Smooth muscle cell (in vitro differentiated cells): ENCODE measurements around the gene GIPR. TPM values are rescaled to one million over a fixed set of nuclear protein-coding genes. Genes with fewer than 3 reads are reported as not detected.

Experiments used
- DNase-seq: peaks from one replicate; lab custom pipeline; 2025; ENCODE audit not compliant: unreplicated experiment; lab: John Stamatoyannopoulos, UW
- H2AFZ ChIP-seq: fragments of 200-600 bp; sonication (generic); 2 replicates; pipeline ENCODE4 v1.6.0; 2016; ENCODE audit warnings: antibody characterized with exemption, low read depth, mild to moderate bottlenecking
- H3F3A ChIP-seq: fragments of 200-600 bp; sonication (generic); 2 replicates; pipeline ENCODE4 v1.6.0; 2017; ENCODE audit warnings: antibody characterized with exemption, low read depth
- H3K27ac ChIP-seq: fragments of 200-600 bp; sonication (generic); 2 replicates; pipeline ENCODE4 v1.5.1; 2016; ENCODE audit warnings: low read depth, mild to moderate bottlenecking
- H3K27me3 ChIP-seq: fragments of 200-600 bp; sonication (generic); 2 replicates; pipeline ENCODE4 v1.6.1; 2016; ENCODE audit warnings: low read depth, mild to moderate bottlenecking
- H3K36me3 ChIP-seq: fragments of 200-600 bp; sonication (generic); 2 replicates; pipeline ENCODE4 v1.5.1; 2016; ENCODE audit warnings: low read depth
- H3K4me1 ChIP-seq: fragments of 200-600 bp; sonication (generic); 2 replicates; pipeline ENCODE4 v1.5.1; 2016; ENCODE audit warnings: low read depth
- H3K4me2 ChIP-seq: fragments of 200-600 bp; sonication (generic); 2 replicates; pipeline ENCODE4 v1.6.0; 2016; ENCODE audit warnings: mild to moderate bottlenecking
- H3K4me3 ChIP-seq: fragments of 200-600 bp; sonication (generic); 2 replicates; pipeline ENCODE4 v1.5.1; 2016; ENCODE audit warnings: mild to moderate bottlenecking
- H3K79me2 ChIP-seq: fragments of 200-600 bp; sonication (generic); 2 replicates; pipeline ENCODE4 v1.6.0; 2016; ENCODE audit warnings: low read depth, mild to moderate bottlenecking
- H3K9ac ChIP-seq: fragments of 200-600 bp; sonication (generic); 2 replicates; pipeline ENCODE4 v1.6.0; 2016; ENCODE audit warnings: low read depth
- H3K9me3 ChIP-seq: fragments of 200-600 bp; sonication (generic); replicated peaks from 2 replicates; pipeline ENCODE4 v1.5.1; 2016; ENCODE audit warnings: low read depth
- H4K20me1 ChIP-seq: fragments of 200-600 bp; sonication (generic); 2 replicates; pipeline ENCODE4 v1.6.0; 2016; ENCODE audit warnings: low read depth
- CTCF ChIP-seq: fragments of 200-600 bp; sonication (generic); IDR thresholded peaks from 2 replicates; pipeline ENCODE4 v1.5.1; 2017; ENCODE audit warnings: borderline replicate concordance, mild to moderate bottlenecking, antibody characterized with exemption; ENCODE audit not compliant: insufficient read depth, poor library complexity, severe bottlenecking
- WGBS: methylation state at CpG from one replicate; pipeline ENCODE4 v1.1.7; 2016; ENCODE audit warnings: low lambda C conversion rate; 5-methylcytosine and 5-hydroxymethylcytosine counted together
- polyA plus RNA-seq: library from polyadenylated mRNA; unstranded; fragments of >200 nt; fragmentation: Nextera tagmentation; extraction: Ambion mirVana; gene quantifications from 2 replicates; pipeline ENCODE4 v1.2.1, GENCODE V29; 2016
- total RNA-seq: library from RNA; depleted of rRNA; stranded (reverse); fragments of >200 nt; gene quantifications from 2 replicates; pipeline ENCODE4 v1.2.3, GENCODE V29; 2014

The GIPR gene
- total and polyA plus RNA-seq, 2 experiments from 2014 or later, result 0.99 to 2.4 TPM

GRCh38 chr19:45713141-45713540 is 45.1 kb downstream of the GIPR start:
- 97% methylated on average over 15 of the region's 15 CpGs for WGBS

GRCh38 chr19:45715139-45715538 is 47.1 kb downstream of the GIPR start:
- Histone ChIP-seq H3K27ac (no peak overlapping the region), H3K27me3 (no peaks in the 10 kb centered on the region), H3K4me2 (no peak overlapping the region), H3K9ac (no peak overlapping the region), H3F3A (no peaks in the 10 kb centered on the region), H4K20me1 (no peaks in the 10 kb centered on the region), H3K4me3 (no peak overlapping the region), H3K4me1 (no peaks in the 10 kb centered on the region), H3K36me3 (no peaks in the 10 kb centered on the region), H3K9me3 (no peaks in the 10 kb centered on the region), H2AFZ (no peak overlapping the region), H3K79me2 (peaks cover 69% of the 10 kb centered on the region)
- 76% methylated on average over 3 of the region's 3 CpGs for WGBS
- TF ChIP-seq CTCF, result no peak
- DNase-seq, result no peak

More at GRCh38 chr19:45713141-45713540, 45.1 kb downstream of the GIPR start:
- no peaks in the 10 kb centered on the region for H3F3A ChIP-seq
- no peaks in the 10 kb centered on the region for H3K27me3 ChIP-seq
- no peaks in the 10 kb centered on the region for H3K9me3 ChIP-seq
- no peaks in the 10 kb centered on the region for H4K20me1 ChIP-seq
- H3K79me2 ChIP-seq, result peaks cover 62% of the 10 kb centered on the region
- no peak overlapping the region for H3K27ac ChIP-seq
- H3K36me3 ChIP-seq, result no peaks in the 10 kb centered on the region
- H3K4me1 ChIP-seq, result no peaks in the 10 kb centered on the region
- DNase-seq, result no peak
- no peak overlapping the region for H3K9ac ChIP-seq
- H2AFZ ChIP-seq, result no peak overlapping the region
- H3K4me2 ChIP-seq, result no peak overlapping the region
- no peak for TF ChIP-seq CTCF
- no peak overlapping the region for H3K4me3 ChIP-seq

- H3K4me2 ChIP-seq, result peak overlapping the region; percentile 96
- no peak for TF ChIP-seq CTCF
- no peaks in the 10 kb centered on the region for H4K20me1 ChIP-seq
- H3K36me3 ChIP-seq, result no peaks in the 10 kb centered on the region
- no peaks in the 10 kb centered on the region for H3F3A ChIP-seq
- no peaks in the 10 kb centered on the region for H3K4me1 ChIP-seq
- no peaks in the 10 kb centered on the region for H3K27me3 ChIP-seq
- peak overlapping the region; percentile 52 for H2AFZ ChIP-seq
- 4% methylated on average over 24 of the region's 24 CpGs for WGBS
- H3K9ac ChIP-seq, result peak overlapping the region; percentile 83
- H3K4me3 ChIP-seq, result peak overlapping the region; percentile 85
- no peak for DNase-seq
- H3K27ac ChIP-seq, result peak overlapping the region; percentile 59
- H3K79me2 ChIP-seq, result peaks cover 59% of the 10 kb centered on the region
- no peaks in the 10 kb centered on the region for H3K9me3 ChIP-seq
Observed at GRCh38 chr19:45716359-45717130, 48.5 kb downstream of the GIPR start.
